Activated naive CD4-positive, alpha-beta T cell treated with anti-CD3 and anti-CD28 coated beads, Interleukin-2, amount 10 ng/mL, durations not matched to agents 7 days and 5 days (primary cell): Measurements from ENCODE around the gene KLHL29.

Source experiments
- CTCF ChIA-PET: fragments of 350-600 bp; sonication (Branson Sonifier 250); formaldehyde crosslinking; loops from one replicate; lab custom pipeline; 2021; ENCODE audit warnings: antibody characterized with exemption; lab: Charles Lee
- DNase-seq: peaks from one replicate; pipeline ENCODE4 v3.0.0-alpha.2; 2020
- H3K27ac Mint-ChIP-seq: one replicate; pipeline ENCODE4 v1.8.0; 2021; ENCODE audit warnings: mild to moderate bottlenecking, moderate library complexity, mixed read lengths
- H3K27me3 Mint-ChIP-seq: one replicate; pipeline ENCODE4 v1.8.0; 2021; ENCODE audit warnings: mild to moderate bottlenecking, mixed read lengths
- H3K36me3 Mint-ChIP-seq: one replicate; pipeline ENCODE4 v1.8.0; 2021; ENCODE audit warnings: mixed read lengths
- H3K4me1 Mint-ChIP-seq: one replicate; pipeline ENCODE4 v1.8.0; 2021; ENCODE audit warnings: mixed read lengths
- H3K4me3 Mint-ChIP-seq: one replicate; pipeline ENCODE4 v1.8.0; 2021; ENCODE audit warnings: mild to moderate bottlenecking, moderate library complexity, mixed read lengths
- H3K9me3 Mint-ChIP-seq: one replicate; pipeline ENCODE4 v1.8.0; 2021; ENCODE audit warnings: mixed read lengths

KLHL29 gene

GRCh38 chr2:23685181-23685580 is 300.2 kb downstream of the KLHL29 start:
- H3K27ac Mint-ChIP-seq: no peak overlapping the region
- no peak for DNase-seq
- peaks cover 2% of the 10 kb centered on the region for H3K4me1 Mint-ChIP-seq
- peaks cover 8% of the 10 kb centered on the region for H3K27me3 Mint-ChIP-seq
- H3K9me3 Mint-ChIP-seq: no peaks in the 10 kb centered on the region
- CTCF ChIA-PET: no interaction called here
- no peak overlapping the region for H3K4me3 Mint-ChIP-seq
- H3K36me3 Mint-ChIP-seq: no peaks in the 10 kb centered on the region

- Mint-ChIP-seq H3K4me1 (peaks cover 2% of the 10 kb centered on the region), H3K36me3 (no peaks in the 10 kb centered on the region), H3K27me3 (peaks cover 8% of the 10 kb centered on the region), H3K9me3 (no peaks in the 10 kb centered on the region), H3K4me3 (no peak overlapping the region), H3K27ac (no peak overlapping the region)
- no peak for DNase-seq
- CTCF ChIA-PET: no interaction called here
Observed at GRCh38 chr2:23685706-23686105, 300.7 kb downstream of the KLHL29 start.

- Mint-ChIP-seq H3K36me3 (no peaks in the 10 kb centered on the region), H3K9me3 (no peaks in the 10 kb centered on the region), H3K4me3 (no peak overlapping the region), H3K27me3 (peaks cover 8% of the 10 kb centered on the region), H3K27ac (no peak overlapping the region), H3K4me1 (peaks cover 2% of the 10 kb centered on the region)
- CTCF ChIA-PET: no interaction called here
- DNase-seq: no peak
Observed at GRCh38 chr2:23686405-23687029, 301.5 kb downstream of the KLHL29 start.

- H3K27ac Mint-ChIP-seq: no peak overlapping the region
- peaks cover 8% of the 10 kb centered on the region for H3K27me3 Mint-ChIP-seq
- peaks cover 2% of the 10 kb centered on the region for H3K4me1 Mint-ChIP-seq
- H3K36me3 Mint-ChIP-seq: no peaks in the 10 kb centered on the region
- CTCF ChIA-PET: no interaction called here
- no peak for DNase-seq
- H3K9me3 Mint-ChIP-seq: no peaks in the 10 kb centered on the region
- no peak overlapping the region for H3K4me3 Mint-ChIP-seq
Observed at GRCh38 chr2:23687214-23687613, 302.2 kb downstream of the KLHL29 start.

- Mint-ChIP-seq H3K27me3 (peaks cover 8% of the 10 kb centered on the region), H3K36me3 (no peaks in the 10 kb centered on the region), H3K4me1 (no peaks in the 10 kb centered on the region), H3K9me3 (no peaks in the 10 kb centered on the region), H3K27ac (no peak overlapping the region), H3K4me3 (no peak overlapping the region)
- no peak for DNase-seq
- CTCF ChIA-PET: no interaction called here
Observed at GRCh38 chr2:23687713-23688112, 302.7 kb downstream of the KLHL29 start.

GRCh38 chr2:23688486-23689130 is 303.6 kb downstream of the KLHL29 start:
- H3K36me3 Mint-ChIP-seq: no peaks in the 10 kb centered on the region
- no peak overlapping the region for H3K4me3 Mint-ChIP-seq
- no peak overlapping the region for H3K27ac Mint-ChIP-seq
- CTCF ChIA-PET: no interaction called here
- no peaks in the 10 kb centered on the region for H3K9me3 Mint-ChIP-seq
- H3K27me3 Mint-ChIP-seq: peaks cover 4% of the 10 kb centered on the region
- no peak for DNase-seq
- H3K4me1 Mint-ChIP-seq: no peaks in the 10 kb centered on the region

- no peaks in the 10 kb centered on the region for H3K36me3 Mint-ChIP-seq
- H3K4me3 Mint-ChIP-seq: no peak overlapping the region
- no peaks in the 10 kb centered on the region for H3K4me1 Mint-ChIP-seq
- DNase-seq: no peak
- no peak overlapping the region for H3K27ac Mint-ChIP-seq
- peaks cover 4% of the 10 kb centered on the region for H3K27me3 Mint-ChIP-seq
- no peaks in the 10 kb centered on the region for H3K9me3 Mint-ChIP-seq
- CTCF ChIA-PET: no interaction called here
Observed at GRCh38 chr2:23689131-23689700, 304.2 kb downstream of the KLHL29 start.

- DNase-seq: no peak
- Mint-ChIP-seq H3K4me1 (no peaks in the 10 kb centered on the region), H3K27me3 (no peaks in the 10 kb centered on the region), H3K4me3 (no peak overlapping the region), H3K9me3 (no peaks in the 10 kb centered on the region), H3K27ac (no peak overlapping the region), H3K36me3 (no peaks in the 10 kb centered on the region)
- CTCF ChIA-PET: no interaction called here
Observed at GRCh38 chr2:23689891-23690290, 304.9 kb downstream of the KLHL29 start.

GRCh38 chr2:23690421-23691105 is 305.6 kb downstream of the KLHL29 start:
- Mint-ChIP-seq H3K9me3 (no peaks in the 10 kb centered on the region), H3K4me1 (no peaks in the 10 kb centered on the region), H3K36me3 (no peaks in the 10 kb centered on the region), H3K4me3 (no peak overlapping the region), H3K27ac (no peak overlapping the region), H3K27me3 (no peaks in the 10 kb centered on the region)
- no peak for DNase-seq
- CTCF ChIA-PET: no interaction called here

GRCh38 chr2:23691106-23691470 is 306.1 kb downstream of the KLHL29 start:
- no peaks in the 10 kb centered on the region for H3K9me3 Mint-ChIP-seq
- H3K36me3 Mint-ChIP-seq: no peaks in the 10 kb centered on the region
- CTCF ChIA-PET: no interaction called here
- DNase-seq: no peak
- no peak overlapping the region for H3K4me3 Mint-ChIP-seq
- H3K4me1 Mint-ChIP-seq: no peaks in the 10 kb centered on the region
- H3K27ac Mint-ChIP-seq: no peak overlapping the region
- H3K27me3 Mint-ChIP-seq: no peaks in the 10 kb centered on the region

- CTCF ChIA-PET: no interaction called here
- no peak for DNase-seq
- H3K27me3 Mint-ChIP-seq: no peaks in the 10 kb centered on the region
- H3K9me3 Mint-ChIP-seq: no peaks in the 10 kb centered on the region
- H3K4me1 Mint-ChIP-seq: no peaks in the 10 kb centered on the region
- H3K27ac Mint-ChIP-seq: no peak overlapping the region
- no peaks in the 10 kb centered on the region for H3K36me3 Mint-ChIP-seq
- no peak overlapping the region for H3K4me3 Mint-ChIP-seq
Observed at GRCh38 chr2:23691565-23691964, 306.6 kb downstream of the KLHL29 start.

- no peaks in the 10 kb centered on the region for H3K36me3 Mint-ChIP-seq
- no peaks in the 10 kb centered on the region for H3K9me3 Mint-ChIP-seq
- CTCF ChIA-PET: no interaction called here
- no peak for DNase-seq
- H3K4me1 Mint-ChIP-seq: no peaks in the 10 kb centered on the region
- peak overlapping the region; percentile 49 for H3K27ac Mint-ChIP-seq
- H3K27me3 Mint-ChIP-seq: no peaks in the 10 kb centered on the region
- no peak overlapping the region for H3K4me3 Mint-ChIP-seq
Observed at GRCh38 chr2:23692263-23692662, 307.3 kb downstream of the KLHL29 start.

- no peak overlapping the region for H3K27ac Mint-ChIP-seq
- no peaks in the 10 kb centered on the region for H3K9me3 Mint-ChIP-seq
- no peaks in the 10 kb centered on the region for H3K27me3 Mint-ChIP-seq
- H3K4me3 Mint-ChIP-seq: no peak overlapping the region
- H3K4me1 Mint-ChIP-seq: no peaks in the 10 kb centered on the region
- CTCF ChIA-PET: no interaction called here
- H3K36me3 Mint-ChIP-seq: no peaks in the 10 kb centered on the region
- DNase-seq: peak; percentile 13
Observed at GRCh38 chr2:23692851-23693605, 308.0 kb downstream of the KLHL29 start.

- H3K27me3 Mint-ChIP-seq: no peaks in the 10 kb centered on the region
- H3K27ac Mint-ChIP-seq: no peak overlapping the region
- no peaks in the 10 kb centered on the region for H3K4me1 Mint-ChIP-seq
- no peaks in the 10 kb centered on the region for H3K36me3 Mint-ChIP-seq
- no peaks in the 10 kb centered on the region for H3K9me3 Mint-ChIP-seq
- DNase-seq: no peak
- CTCF ChIA-PET: no interaction called here
- no peak overlapping the region for H3K4me3 Mint-ChIP-seq
Observed at GRCh38 chr2:23693606-23693951, 308.6 kb downstream of the KLHL29 start.
